ENCODE measurements around the gene CHURC1.

CHURC1 gene

DNA sequence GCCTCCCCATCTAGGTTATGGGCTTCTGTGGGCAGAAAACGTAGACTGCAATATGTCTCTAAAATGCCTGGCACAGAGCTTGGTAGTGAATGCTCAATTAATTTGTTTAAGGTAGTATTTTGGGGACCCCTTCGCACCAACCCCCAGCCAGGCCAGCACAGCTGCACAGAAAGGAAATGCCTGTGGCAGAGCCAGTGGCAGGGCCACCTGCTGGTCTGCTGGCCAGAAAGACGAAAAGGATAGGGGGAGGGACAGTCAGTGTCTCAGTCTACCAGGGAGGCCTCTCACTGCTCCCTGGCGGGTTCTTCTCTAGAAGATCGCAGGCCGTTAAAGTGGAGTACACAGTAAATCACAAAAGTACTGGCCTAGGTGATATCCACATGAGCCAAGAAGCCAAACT lies 54.4 kb downstream of the CHURC1 start:
- TF ChIP-seq, protein P1, sequence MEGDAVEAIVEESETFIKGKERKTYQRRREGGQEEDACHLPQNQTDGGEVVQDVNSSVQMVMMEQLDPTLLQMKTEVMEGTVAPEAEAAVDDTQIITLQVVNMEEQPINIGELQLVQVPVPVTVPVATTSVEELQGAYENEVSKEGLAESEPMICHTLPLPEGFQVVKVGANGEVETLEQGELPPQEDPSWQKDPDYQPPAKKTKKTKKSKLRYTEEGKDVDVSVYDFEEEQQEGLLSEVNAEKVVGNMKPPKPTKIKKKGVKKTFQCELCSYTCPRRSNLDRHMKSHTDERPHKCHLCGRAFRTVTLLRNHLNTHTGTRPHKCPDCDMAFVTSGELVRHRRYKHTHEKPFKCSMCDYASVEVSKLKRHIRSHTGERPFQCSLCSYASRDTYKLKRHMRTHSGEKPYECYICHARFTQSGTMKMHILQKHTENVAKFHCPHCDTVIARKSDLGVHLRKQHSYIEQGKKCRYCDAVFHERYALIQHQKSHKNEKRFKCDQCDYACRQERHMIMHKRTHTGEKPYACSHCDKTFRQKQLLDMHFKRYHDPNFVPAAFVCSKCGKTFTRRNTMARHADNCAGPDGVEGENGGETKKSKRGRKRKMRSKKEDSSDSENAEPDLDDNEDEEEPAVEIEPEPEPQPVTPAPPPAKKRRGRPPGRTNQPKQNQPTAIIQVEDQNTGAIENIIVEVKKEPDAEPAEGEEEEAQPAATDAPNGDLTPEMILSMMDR (conservative IDR thresholded peaks at IDR 0.05; ENCODE audit: control insufficient read depth, insufficient read depth, low read depth, low read length): no peak
- DNase-seq (ENCODE audit: low read depth): no peak
- H3K4me3 ChIP-seq (ENCODE audit: control insufficient read depth, low read depth, low read length): no peak overlapping the region

DNA sequence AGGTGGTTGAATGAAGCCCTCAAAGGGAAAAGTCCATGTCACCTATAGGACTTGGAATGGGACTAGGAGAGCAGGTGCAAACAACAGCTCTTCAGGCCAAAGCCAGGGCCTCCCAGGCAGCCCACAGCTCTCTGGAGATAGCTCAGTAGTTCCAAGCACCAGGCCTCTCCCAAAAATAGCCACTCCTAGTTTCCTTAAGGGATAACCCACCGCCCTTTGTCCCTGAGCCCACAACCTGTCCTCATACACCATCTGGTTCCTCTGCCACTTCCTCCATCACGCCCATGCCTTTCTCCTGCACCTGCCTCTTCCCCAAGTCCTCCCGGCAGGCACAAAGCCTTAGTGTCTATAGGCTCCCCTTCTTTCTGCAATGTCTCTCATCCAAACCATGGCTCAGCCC lies 55.8 kb downstream of the CHURC1 start:
- TF ChIP-seq, protein P1 (conservative IDR thresholded peaks at IDR 0.05; ENCODE audit: control insufficient read depth, insufficient read depth, low read depth, low read length): no peak
- no peak for DNase-seq (ENCODE audit: low read depth)

DNA sequence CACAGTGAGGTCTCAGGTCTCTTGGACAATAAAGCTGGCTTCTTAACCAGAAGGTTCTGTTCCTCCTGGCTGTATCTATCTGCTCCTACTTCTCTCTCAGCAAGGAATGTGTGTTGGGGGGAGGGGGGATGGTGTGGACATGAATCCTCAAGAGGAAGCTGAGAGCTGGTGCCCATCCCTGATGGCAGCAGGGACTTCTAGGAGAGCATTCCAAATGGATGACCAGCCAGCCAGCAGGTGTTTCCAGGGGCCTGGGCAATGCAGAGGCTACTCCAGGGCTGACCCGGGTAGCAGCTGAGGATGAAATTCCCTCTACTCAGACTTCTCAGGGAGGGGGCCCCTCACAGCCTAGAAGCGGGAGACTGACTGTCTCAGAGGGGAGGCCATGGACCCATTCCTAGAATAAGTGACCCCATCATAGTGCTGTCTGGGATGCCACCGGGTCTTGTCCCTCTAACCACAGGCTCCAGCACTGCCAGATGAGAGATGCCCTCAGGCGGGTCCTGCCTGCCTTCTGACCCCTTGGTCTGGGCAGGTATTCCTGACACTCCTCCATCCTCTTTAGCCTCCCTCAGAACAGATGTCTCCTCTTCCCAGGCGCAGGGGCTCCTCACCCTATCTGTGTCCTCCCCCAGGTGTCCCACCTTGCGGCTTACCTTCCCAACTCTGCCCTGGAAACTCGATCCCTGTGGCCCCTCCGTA lies 56.7 kb downstream of the CHURC1 start:
- no peak overlapping the region for H3K4me3 ChIP-seq (ENCODE audit: control insufficient read depth, low read depth, low read length)
- DNase-seq (ENCODE audit: low read depth): no peak
- TF ChIP-seq, protein P1 (conservative IDR thresholded peaks at IDR 0.05; ENCODE audit: control insufficient read depth, insufficient read depth, low read depth, low read length): no peak

More for the DNA sequence above, 55.8 kb downstream of the CHURC1 start:
- no peak overlapping the region for H3K4me3 ChIP-seq (ENCODE audit: control insufficient read depth, low read depth, low read length)

DNA sequence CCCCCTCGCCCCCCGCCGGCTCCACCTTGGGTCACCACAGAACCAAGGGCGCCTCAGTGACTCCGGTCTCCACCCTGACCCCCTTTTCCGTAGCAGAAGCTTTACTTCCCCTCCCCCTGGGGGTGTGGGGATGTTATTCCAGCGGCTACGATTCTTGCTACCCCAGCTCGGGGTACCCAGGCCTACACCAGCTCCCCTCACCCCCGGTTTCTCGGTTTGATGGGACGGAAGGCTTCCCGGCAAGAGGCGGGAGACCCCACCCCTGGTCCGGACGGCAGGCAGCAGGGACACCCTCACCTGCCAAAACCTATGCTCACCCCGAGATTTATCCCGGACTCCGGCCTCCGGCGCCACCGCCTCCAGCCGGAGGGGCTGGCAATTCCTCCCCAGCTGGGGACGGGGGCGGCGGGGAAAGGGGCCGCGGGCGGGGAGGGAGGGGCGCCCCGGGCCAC lies 57.3 kb downstream of the CHURC1 start:
- H3K4me3 ChIP-seq (ENCODE audit: control insufficient read depth, low read depth, low read length): peak overlapping the region; percentile 51
- no peak for DNase-seq (ENCODE audit: low read depth)
- TF ChIP-seq, protein P1 (conservative IDR thresholded peaks at IDR 0.05; ENCODE audit: control insufficient read depth, insufficient read depth, low read depth, low read length): no peak

DNA sequence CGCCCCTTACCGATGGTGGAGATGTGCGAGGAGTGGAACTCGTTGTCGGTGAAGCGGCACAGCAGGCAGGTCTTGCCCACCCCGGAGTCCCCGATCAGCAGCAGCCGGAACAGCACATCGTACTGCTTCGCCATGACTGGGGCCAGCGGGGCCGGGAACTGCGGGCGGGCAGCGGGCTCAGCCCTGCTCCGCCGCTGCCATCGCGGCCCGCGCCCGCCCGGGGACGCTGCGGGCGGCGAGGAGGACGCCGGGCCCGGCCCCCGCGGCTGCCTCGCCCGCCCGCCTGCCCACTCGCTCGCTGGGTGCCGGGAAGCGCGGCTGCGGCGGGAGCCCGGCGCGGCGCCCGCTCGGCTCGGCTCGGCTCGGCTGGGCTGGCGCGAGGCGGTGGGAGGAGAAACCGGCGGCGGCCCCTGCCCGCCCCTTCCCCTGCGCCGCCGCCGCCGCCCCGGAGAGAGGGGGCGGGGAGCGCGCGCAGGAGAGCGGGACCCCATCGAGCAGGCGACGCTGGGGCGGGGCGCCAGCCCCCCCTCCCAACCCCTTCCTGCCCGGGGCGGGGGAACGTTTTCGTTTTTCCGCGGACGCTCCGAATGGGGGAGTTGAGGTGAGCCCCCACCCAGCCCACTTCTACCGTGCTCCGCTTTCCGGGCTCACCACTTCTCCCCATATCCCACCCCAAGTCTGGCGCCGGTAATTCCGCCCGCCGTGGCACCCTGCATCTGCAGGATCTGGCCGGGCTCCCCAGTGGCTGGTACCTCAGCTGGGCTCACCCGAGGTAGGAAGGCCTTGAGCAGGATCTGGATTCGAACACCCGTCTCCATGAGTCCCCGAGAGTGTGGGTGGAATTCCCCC lies 57.9 kb downstream of the CHURC1 start, which contains the start of gene RAB15:
TSS of gene RAB15 (minus strand) at position 394 of the 849 bp plus-strand sequence. CDS start at position 134, 260 bp downstream.
- peak within 1 kb of the TSS; percentile 55 for H3K4me3 ChIP-seq (ENCODE audit: control insufficient read depth, low read depth, low read length)
- peak; percentile 3 for DNase-seq (ENCODE audit: low read depth)

DNA sequence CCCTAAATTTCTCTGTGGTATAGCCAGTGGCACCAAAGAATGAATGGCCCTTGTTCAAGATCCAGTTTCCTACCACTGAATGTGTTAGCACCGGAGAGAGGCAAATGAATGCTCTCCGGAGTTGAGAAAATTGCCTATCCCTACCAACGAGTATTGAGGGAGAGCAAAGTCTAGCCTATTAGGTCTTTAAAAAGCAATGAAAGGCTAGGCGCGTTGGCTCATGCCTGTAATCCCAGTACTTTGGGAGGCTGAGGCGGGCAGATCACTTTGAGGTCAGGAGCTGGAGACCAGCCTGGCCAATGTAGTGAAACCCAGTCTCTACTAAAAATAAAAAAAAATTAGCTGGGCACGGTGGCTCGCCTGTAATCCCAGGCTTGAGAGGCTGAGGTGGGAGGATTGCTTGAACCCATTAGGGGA lies 58.8 kb downstream of the CHURC1 start:
- DNase-seq (ENCODE audit: low read depth): no peak
- no peak overlapping the region for H3K4me3 ChIP-seq (ENCODE audit: control insufficient read depth, low read depth, low read length)

More for the DNA sequence above, 57.9 kb downstream of the CHURC1 start, which contains the start of gene RAB15:
- TF ChIP-seq, protein P1 (conservative IDR thresholded peaks at IDR 0.05; ENCODE audit: control insufficient read depth, insufficient read depth, low read depth, low read length): no peak

More for the DNA sequence above, 58.8 kb downstream of the CHURC1 start:
- TF ChIP-seq, protein P1 (conservative IDR thresholded peaks at IDR 0.05; ENCODE audit: control insufficient read depth, insufficient read depth, low read depth, low read length): no peak
